Adrenal gland (tissue), 5 donors: ENCODE data around the gene AMPH.

Experiments
- CTCF ChIP-seq, 6 experiments: fragments of 450-650 bp in 4 of 6; fragments of 200-600 bp in 2 of 6; sonication (generic) in 1 of 6; IDR thresholded peaks; 1 replicate in 5 of 6; 2 replicates in 1 of 6; pipeline versions ENCODE4 v1.5.1 to v1.8.0; 2016 to 2021; ENCODE audit warnings: antibody characterized with exemption in 6 of 6, mild to moderate bottlenecking in 2 of 6, moderate library complexity in 1 of 6
- POLR2A ChIP-seq, 2 donors: fragments of 450-650 bp; IDR thresholded peaks; one replicate each; pipeline ENCODE4 v1.6.1; 2017; ENCODE audit warnings: antibody characterized with exemption in 2 of 2, mild to moderate bottlenecking in 2 of 2, moderate library complexity in 1 of 2
- donor health status: DM: no; HTN: no; CAD: no.

GRCh38 chr7:38368191-38368605 is 263.0 kb downstream of the AMPH start:
- peak; percentile 23 to 63 (median 48) for TF ChIP-seq CTCF (IDR thresholded peaks at IDR 0.05)
- TF ChIP-seq POLR2A (IDR thresholded peaks at IDR 0.05) = no peak
